VCaP (cell line): ENCODE results near the gene CBX3.
"Not testable (repeated sequence)": the region's sequence is repeated elsewhere in the genome, so short reads cannot be mapped to it uniquely, and the experiment has no call there.

Source experiments
- H3K27ac ChIP-seq: fragments of 450-650 bp; 2 replicates; pipeline ENCODE4 v1.5.1; 2017
- CTCF ChIP-seq: fragments of 450-650 bp; conservative IDR thresholded peaks from 2 replicates; pipeline ENCODE4 v1.5.1; 2017; ENCODE audit warnings: mild to moderate bottlenecking, moderate library complexity

CBX3 gene

GRCh38 chr7:26193432-26194207 is 7.9 kb upstream of the CBX3 start:
- no peak overlapping the region; the same call in 1 of the 2 replicates for H3K27ac ChIP-seq
- no peak for TF ChIP-seq CTCF

- not testable (repeated sequence) for H3K27ac ChIP-seq
These were observed 6.8 kb upstream of the CBX3 start for GRCh38 chr7:26194764-26195163.

- no peak for TF ChIP-seq CTCF
- no peak overlapping the region for H3K27ac ChIP-seq
These were observed 6.4 kb upstream of the CBX3 start for GRCh38 chr7:26195182-26195581.

GRCh38 chr7:26195867-26196657 is 5.5 kb upstream of the CBX3 start:
- H3K27ac ChIP-seq = no peak overlapping the region

GRCh38 chr7:26197153-26198115 is 4.1 kb upstream of the CBX3 start:
- peak overlapping the region; percentile 99; the same call in 1 of the 2 replicates for H3K27ac ChIP-seq
- TF ChIP-seq CTCF = no peak

More at GRCh38 chr7:26195867-26196657, 5.5 kb upstream of the CBX3 start:
- no peak for TF ChIP-seq CTCF

- TF ChIP-seq CTCF = peak; percentile 78
- H3K27ac ChIP-seq = peak overlapping the region; percentile 99
These were observed 3.3 kb upstream of the CBX3 start for GRCh38 chr7:26198133-26198780.

GRCh38 chr7:26198781-26199169 is 2.8 kb upstream of the CBX3 start:
- peak overlapping the region; percentile 99 for H3K27ac ChIP-seq
- no peak for TF ChIP-seq CTCF
